ENCODE data around the gene SLC13A4.
"Not testable (repeated sequence)": the region's sequence is repeated elsewhere in the genome, so short reads cannot be mapped to it uniquely, and the experiment has no call there.

Gene SLC13A4

DNA sequence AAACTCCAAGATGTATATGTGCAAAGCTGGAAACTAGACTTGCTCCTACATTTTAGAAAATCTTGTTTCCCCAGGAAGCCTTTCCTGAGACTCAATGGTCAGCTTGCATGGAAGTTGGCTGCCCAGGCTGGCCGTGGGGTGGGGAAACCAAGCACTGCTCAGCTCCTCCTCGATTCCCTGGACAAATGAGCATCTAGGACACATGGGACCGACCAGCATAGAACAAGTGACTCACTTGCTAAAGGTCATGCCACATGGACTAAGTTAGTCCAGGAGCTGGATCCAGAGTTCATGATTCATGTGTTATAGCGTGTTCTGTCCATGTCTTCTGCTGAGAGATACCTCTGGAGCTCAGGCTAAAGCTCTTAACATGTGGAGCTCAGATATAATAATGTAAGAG, 14.4 kb upstream of the SLC13A4 start:
- Histone ChIP-seq H3K27me3 (peaks cover 5% of the 10 kb centered on the region), H3K27ac (no peak overlapping the region), H3K9me3 (no peaks in the 10 kb centered on the region), H3K4me1 (ENCODE audit: control insufficient read depth in 1 of 2, insufficient read depth in 1 of 2, low read depth in 1 of 2, low read length in 1 of 2) (no peaks in the 10 kb centered on the region), H3K36me3 (no peaks in the 10 kb centered on the region), H3K4me3 (ENCODE audit: low read depth in 1 of 2, low read length in 1 of 2) (no peak overlapping the region)
- TF ChIP-seq, protein P1, sequence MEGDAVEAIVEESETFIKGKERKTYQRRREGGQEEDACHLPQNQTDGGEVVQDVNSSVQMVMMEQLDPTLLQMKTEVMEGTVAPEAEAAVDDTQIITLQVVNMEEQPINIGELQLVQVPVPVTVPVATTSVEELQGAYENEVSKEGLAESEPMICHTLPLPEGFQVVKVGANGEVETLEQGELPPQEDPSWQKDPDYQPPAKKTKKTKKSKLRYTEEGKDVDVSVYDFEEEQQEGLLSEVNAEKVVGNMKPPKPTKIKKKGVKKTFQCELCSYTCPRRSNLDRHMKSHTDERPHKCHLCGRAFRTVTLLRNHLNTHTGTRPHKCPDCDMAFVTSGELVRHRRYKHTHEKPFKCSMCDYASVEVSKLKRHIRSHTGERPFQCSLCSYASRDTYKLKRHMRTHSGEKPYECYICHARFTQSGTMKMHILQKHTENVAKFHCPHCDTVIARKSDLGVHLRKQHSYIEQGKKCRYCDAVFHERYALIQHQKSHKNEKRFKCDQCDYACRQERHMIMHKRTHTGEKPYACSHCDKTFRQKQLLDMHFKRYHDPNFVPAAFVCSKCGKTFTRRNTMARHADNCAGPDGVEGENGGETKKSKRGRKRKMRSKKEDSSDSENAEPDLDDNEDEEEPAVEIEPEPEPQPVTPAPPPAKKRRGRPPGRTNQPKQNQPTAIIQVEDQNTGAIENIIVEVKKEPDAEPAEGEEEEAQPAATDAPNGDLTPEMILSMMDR (IDR thresholded peaks at IDR 0.05) = no peak

DNA sequence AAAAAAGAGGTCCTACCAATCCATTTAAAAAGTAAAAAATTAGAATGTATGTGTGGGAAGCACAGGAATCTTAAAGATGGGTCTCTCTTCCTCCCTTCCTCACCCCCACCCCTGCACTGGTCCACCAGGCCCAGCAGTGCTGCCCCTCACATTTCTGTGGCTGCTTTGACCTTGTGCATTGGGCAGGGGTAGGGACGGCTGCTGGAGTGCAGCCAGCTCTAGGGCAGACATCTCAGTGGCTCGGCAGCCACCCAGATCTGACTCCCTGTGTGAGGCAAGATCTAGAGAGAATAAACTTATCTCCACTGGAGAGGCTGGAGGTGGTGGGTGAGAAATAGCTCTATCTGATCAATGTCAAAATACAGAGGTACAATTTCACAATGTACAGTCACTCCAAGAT, 13.9 kb upstream of the SLC13A4 start:
- no peaks in the 10 kb centered on the region for H3K4me1 ChIP-seq (ENCODE audit: control insufficient read depth in 1 of 2, insufficient read depth in 1 of 2, low read depth in 1 of 2, low read length in 1 of 2)
- no peak overlapping the region for H3K4me3 ChIP-seq (ENCODE audit: low read depth in 1 of 2, low read length in 1 of 2)
- TF ChIP-seq, protein P1 (IDR thresholded peaks at IDR 0.05) = no peak
- no peaks in the 10 kb centered on the region for H3K36me3 ChIP-seq
- H3K27ac ChIP-seq = no peak overlapping the region
- no peaks in the 10 kb centered on the region for H3K9me3 ChIP-seq
- peaks cover 5% of the 10 kb centered on the region for H3K27me3 ChIP-seq

DNA sequence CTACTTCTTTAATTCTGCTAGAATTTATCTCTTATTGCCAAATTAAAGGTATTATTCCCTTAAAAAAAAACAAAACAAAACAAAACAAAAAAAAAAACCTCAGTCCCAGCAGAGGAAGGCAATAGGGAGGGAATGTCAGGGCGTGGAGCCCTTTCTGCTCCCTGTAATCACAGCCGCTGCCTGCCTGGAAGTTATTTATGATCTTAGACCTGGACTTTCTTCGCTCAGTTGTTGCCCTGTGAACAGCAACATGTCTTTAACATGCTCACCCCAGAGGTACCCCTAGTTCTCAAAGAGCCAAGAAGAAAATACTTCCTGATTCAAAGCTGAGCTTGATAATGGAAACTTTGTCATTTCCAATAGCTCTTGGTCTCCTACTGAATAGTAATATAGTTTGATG, 12.9 kb upstream of the SLC13A4 start:
- H3K27ac ChIP-seq = no peak overlapping the region
- TF ChIP-seq, protein P1 (IDR thresholded peaks at IDR 0.05) = no peak
- no peaks in the 10 kb centered on the region for H3K36me3 ChIP-seq
- no peak overlapping the region for H3K4me3 ChIP-seq (ENCODE audit: low read depth in 1 of 2, low read length in 1 of 2)
- no peaks in the 10 kb centered on the region for H3K9me3 ChIP-seq
- no peaks in the 10 kb centered on the region for H3K4me1 ChIP-seq (ENCODE audit: control insufficient read depth in 1 of 2, insufficient read depth in 1 of 2, low read depth in 1 of 2, low read length in 1 of 2)
- peaks cover 5% of the 10 kb centered on the region for H3K27me3 ChIP-seq

DNA sequence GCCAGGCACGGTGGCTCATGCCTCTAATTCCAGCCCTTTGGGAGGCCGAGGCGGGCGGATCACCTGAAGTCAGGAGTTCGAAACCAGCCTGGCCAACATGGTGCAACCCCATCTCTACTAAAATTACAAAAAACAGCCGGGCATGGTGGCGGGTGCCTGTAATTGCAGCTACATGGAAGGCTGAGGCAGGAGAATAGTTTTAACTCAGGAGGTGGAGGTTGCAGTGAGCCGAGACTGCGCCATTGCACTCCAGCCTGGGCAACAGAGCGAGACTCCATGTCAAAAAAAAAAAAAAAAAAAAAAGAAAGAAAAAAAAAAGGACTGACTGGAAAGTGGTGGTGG, 9.3 kb upstream of the SLC13A4 start:
- H3K27me3 ChIP-seq; H3K4me1 ChIP-seq (ENCODE audit: control insufficient read depth in 1 of 2, insufficient read depth in 1 of 2, low read depth in 1 of 2, low read length in 1 of 2); H3K27ac ChIP-seq; H3K36me3 ChIP-seq; H3K4me3 ChIP-seq (ENCODE audit: low read depth in 1 of 2, low read length in 1 of 2); H3K9me3 ChIP-seq: not testable (repeated sequence)

DNA sequence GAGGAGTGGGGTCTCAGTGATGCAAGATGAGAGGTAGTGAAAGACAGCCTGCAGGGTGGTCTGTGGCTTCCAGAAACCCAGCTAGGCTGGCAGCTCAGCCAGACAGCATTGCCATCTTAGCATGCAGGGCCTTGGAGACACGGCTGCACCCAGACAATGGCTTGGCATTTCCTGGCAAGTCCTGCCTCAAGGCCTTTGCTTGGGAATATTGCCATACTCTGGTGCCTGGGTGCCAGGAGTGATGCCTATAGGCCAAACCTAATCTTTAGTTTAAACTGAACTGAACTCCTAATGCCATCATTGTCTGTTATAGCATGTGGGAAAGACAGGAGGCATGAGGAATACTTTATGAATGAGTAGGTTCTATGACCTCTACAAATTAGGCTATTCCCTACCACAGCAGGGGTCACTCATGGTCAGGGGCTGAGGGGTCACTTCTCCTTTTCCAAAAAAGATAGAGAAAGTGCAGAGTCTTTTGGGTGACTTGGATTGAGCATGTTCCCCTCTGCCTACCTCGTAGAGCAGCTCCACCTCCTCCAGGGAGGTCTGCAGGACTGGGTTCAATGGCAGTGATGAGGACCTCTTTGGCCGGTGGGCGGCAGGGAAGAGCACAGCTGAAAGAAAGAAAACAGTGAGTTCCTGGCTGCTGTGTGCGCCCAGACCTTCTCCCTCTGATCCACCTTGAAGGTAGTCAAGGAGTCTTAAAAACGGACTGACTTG, 8.8 kb upstream of the SLC13A4 start:
- H3K27me3 ChIP-seq = no peaks in the 10 kb centered on the region
- H3K4me3 ChIP-seq (ENCODE audit: low read depth in 1 of 2, low read length in 1 of 2) = no peak overlapping the region
- H3K36me3 ChIP-seq = no peaks in the 10 kb centered on the region
- TF ChIP-seq, protein P1 (IDR thresholded peaks at IDR 0.05) = no peak
- no peaks in the 10 kb centered on the region for H3K4me1 ChIP-seq (ENCODE audit: control insufficient read depth in 1 of 2, insufficient read depth in 1 of 2, low read depth in 1 of 2, low read length in 1 of 2)
- no peaks in the 10 kb centered on the region for H3K9me3 ChIP-seq
- no peak overlapping the region for H3K27ac ChIP-seq

DNA sequence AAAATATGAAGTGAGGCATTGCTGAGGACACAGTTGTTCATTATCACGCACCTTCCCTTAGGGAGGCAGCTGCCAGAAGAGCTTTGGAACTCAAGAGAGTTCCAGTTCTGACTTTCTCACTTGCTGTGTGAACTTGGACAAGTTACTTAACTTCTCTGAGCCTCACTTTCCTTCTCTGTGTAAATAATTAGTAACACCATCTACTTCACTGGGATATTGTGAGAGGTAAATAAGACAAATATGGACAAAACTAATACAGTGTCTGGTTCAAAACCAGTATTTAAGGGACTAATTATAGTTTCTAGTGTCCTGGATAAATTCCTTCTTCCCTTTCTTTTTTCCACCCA, 6.3 kb upstream of the SLC13A4 start:
- Histone ChIP-seq H3K9me3 (no peaks in the 10 kb centered on the region), H3K27ac (no peak overlapping the region), H3K4me3 (ENCODE audit: low read depth in 1 of 2, low read length in 1 of 2) (no peak overlapping the region), H3K4me1 (ENCODE audit: control insufficient read depth in 1 of 2, insufficient read depth in 1 of 2, low read depth in 1 of 2, low read length in 1 of 2) (no peaks in the 10 kb centered on the region), H3K27me3 (no peaks in the 10 kb centered on the region), H3K36me3 (no peaks in the 10 kb centered on the region)
- TF ChIP-seq, protein P1 (IDR thresholded peaks at IDR 0.05) = no peak
